Mesenchymal stem cell (in vitro differentiated cells and primary cell): Measurements from ENCODE around the gene PNLIP.

Experiments
- DNase-seq: peaks from one replicate; pipeline ENCODE4 v3.0.0-alpha.2; 2013
- H2AFZ ChIP-seq: one replicate; pipeline ENCODE4 v1.6.1; 2013; ENCODE audit warnings: low read depth, mild to moderate bottlenecking, control low read depth, inconsistent platforms, low read length, moderate library complexity
- H2AK5ac ChIP-seq: 2 replicates; pipeline ENCODE4 v1.6.1; 2013; ENCODE audit warnings: low read length, moderate library complexity, mild to moderate bottlenecking, inconsistent platforms; ENCODE audit not compliant: severe bottlenecking
- H2BK120ac ChIP-seq: one replicate; pipeline ENCODE4 v1.6.1; 2013; ENCODE audit warnings: low read depth, mild to moderate bottlenecking, inconsistent platforms, low read length, moderate library complexity
- H2BK12ac ChIP-seq, 2 experiments: one replicate each; pipeline ENCODE4 v1.6.1; 2013; ENCODE audit warnings: inconsistent platforms in 2 of 2, low read length in 2 of 2, mild to moderate bottlenecking in 2 of 2, moderate library complexity in 2 of 2, control low read depth in 1 of 2
- H2BK15ac ChIP-seq: one replicate; pipeline ENCODE4 v1.6.1; 2013; ENCODE audit warnings: mild to moderate bottlenecking, low read depth, inconsistent platforms; ENCODE audit not compliant: poor library complexity, severe bottlenecking
- H2BK5ac ChIP-seq: 2 replicates; pipeline ENCODE4 v1.6.1; 2013; ENCODE audit warnings: low read depth, mild to moderate bottlenecking, low read length, control low read depth, inconsistent platforms; ENCODE audit not compliant: poor library complexity, severe bottlenecking
- H3K14ac ChIP-seq, 2 experiments: one replicate each; pipeline ENCODE4 v1.6.1; 2013; ENCODE audit warnings: inconsistent platforms in 2 of 2, low read length in 2 of 2, control low read depth in 1 of 2, mild to moderate bottlenecking in 1 of 2, moderate library complexity in 1 of 2
- H3K18ac ChIP-seq, 2 experiments: one replicate each; pipeline ENCODE4 v1.6.1; 2013; ENCODE audit warnings: inconsistent platforms in 2 of 2, low read length in 2 of 2, control low read depth in 1 of 2, low read depth in 1 of 2, mild to moderate bottlenecking in 1 of 2
- H3K23ac ChIP-seq, 2 experiments: one replicate each; pipeline ENCODE4 v1.6.1; 2013; ENCODE audit warnings: inconsistent platforms in 2 of 2, low read length in 2 of 2, mild to moderate bottlenecking in 2 of 2, moderate library complexity in 2 of 2, control low read depth in 1 of 2
- H3K27ac ChIP-seq: 2 replicates; pipeline ENCODE4 v1.5.1; 2013; ENCODE audit warnings: mild to moderate bottlenecking, moderate library complexity, low read length, control low read depth, inconsistent platforms; ENCODE audit not compliant: poor library complexity, severe bottlenecking
- H3K27me3 ChIP-seq, 2 experiments: 2 replicates each; pipeline versions ENCODE4 v1.6.1 to v1.7.0; 2013; ENCODE audit warnings: low read length in 2 of 2, mild to moderate bottlenecking in 2 of 2, moderate library complexity in 2 of 2, control low read depth in 1 of 2, inconsistent platforms in 1 of 2; ENCODE audit not compliant: control insufficient read depth in 1 of 2, insufficient read depth in 1 of 2
- H3K36me3 ChIP-seq, 2 experiments: 2 replicates each; pipeline versions ENCODE4 v1.6.1 to v1.7.0; 2013; ENCODE audit warnings: low read length in 2 of 2, control low read depth in 1 of 2, inconsistent platforms in 1 of 2, low read depth in 1 of 2, mild to moderate bottlenecking in 1 of 2; ENCODE audit not compliant: insufficient read depth in 2 of 2, control insufficient read depth in 1 of 2
- H3K4ac ChIP-seq, 2 experiments: one replicate each; pipeline ENCODE4 v1.6.1; 2013; ENCODE audit warnings: inconsistent platforms in 2 of 2, low read length in 2 of 2, mild to moderate bottlenecking in 2 of 2, moderate library complexity in 2 of 2, control low read depth in 1 of 2, low read depth in 1 of 2
- H3K4me1 ChIP-seq: 2 replicates; pipeline ENCODE4 v1.6.1; 2013; ENCODE audit warnings: low read depth, low read length, control low read depth; ENCODE audit not compliant: control insufficient read depth, insufficient read depth
- H3K4me2 ChIP-seq: 2 replicates; pipeline ENCODE4 v1.6.1; 2013; ENCODE audit warnings: low read length, mild to moderate bottlenecking, inconsistent platforms; ENCODE audit not compliant: poor library complexity, severe bottlenecking
- H3K4me3 ChIP-seq, 2 experiments: 2 replicates each; pipeline versions ENCODE4 v1.5.1 to v1.7.0; 2013; ENCODE audit warnings: low read length in 2 of 2, mild to moderate bottlenecking in 2 of 2, control low read depth in 1 of 2, low read depth in 1 of 2; ENCODE audit not compliant: insufficient read depth in 1 of 2
- H3K79me1 ChIP-seq: replicated peaks from 2 replicates; pipeline ENCODE4 v1.6.1; 2013; ENCODE audit warnings: mild to moderate bottlenecking, control low read depth, low read length, inconsistent platforms; ENCODE audit not compliant: poor library complexity, severe bottlenecking
- H3K9ac ChIP-seq: 2 replicates; pipeline ENCODE4 v1.7.0; 2013; ENCODE audit warnings: mild to moderate bottlenecking, low read length, moderate library complexity
- H3K9me3 ChIP-seq: 2 replicates; pipeline ENCODE4 v1.7.0; 2013; ENCODE audit warnings: mild to moderate bottlenecking, low read length; ENCODE audit not compliant: control insufficient read depth
- H4K8ac ChIP-seq: one replicate; pipeline ENCODE4 v1.6.1; 2013; ENCODE audit warnings: inconsistent platforms, mild to moderate bottlenecking, low read length, moderate library complexity
- H4K91ac ChIP-seq: one replicate; pipeline ENCODE4 v1.6.1; 2013; ENCODE audit warnings: mild to moderate bottlenecking, low read length, inconsistent platforms
- WGBS: methylation state at CpG from one replicate; pipeline ENCODE4 v1.1.7; 2013; ENCODE audit warnings: mixed read lengths; 5-methylcytosine and 5-hydroxymethylcytosine counted together

Gene PNLIP

GRCh38 chr10:116588995-116589394 is 43.3 kb downstream of the PNLIP start:
- Histone ChIP-seq H3K14ac (no peak overlapping the region), H3K9ac (no peak overlapping the region), H2BK12ac (no peak overlapping the region), H3K79me1 (no peaks in the 10 kb centered on the region), H4K91ac (no peak overlapping the region), H3K18ac (no peak overlapping the region), H3K27ac (no peak overlapping the region), H3K4me3 (no peak overlapping the region), H2AK5ac (no peak overlapping the region), H3K9me3 (peaks cover 4% of the 10 kb centered on the region), H2BK15ac (no peak overlapping the region), H3K27me3 (no peaks in the 10 kb centered on the region), H3K23ac (no peak overlapping the region), H3K36me3 (no peaks in the 10 kb centered on the region), H2BK120ac (no peak overlapping the region), H2AFZ (no peak overlapping the region), H3K4me1 (no peaks in the 10 kb centered on the region), H3K4ac (no peak overlapping the region), H2BK5ac (no peak overlapping the region), H4K8ac (no peak overlapping the region), H3K4me2 (no peak overlapping the region)
- no peak for DNase-seq
- 84% methylated on average over 2 of the region's 2 CpGs for WGBS

GRCh38 chr10:116589926-116590325 is 44.2 kb downstream of the PNLIP start:
- Histone ChIP-seq H3K18ac (no peak overlapping the region), H3K9ac (no peak overlapping the region), H2BK15ac (no peak overlapping the region), H3K4me1 (no peaks in the 10 kb centered on the region), H2BK12ac (no peak overlapping the region), H3K4me2 (no peak overlapping the region), H3K14ac (no peak overlapping the region), H3K27ac (no peak overlapping the region), H2AK5ac (no peak overlapping the region), H3K23ac (no peak overlapping the region), H3K36me3 (no peaks in the 10 kb centered on the region), H3K4ac (no peak overlapping the region), H4K91ac (no peak overlapping the region), H3K27me3 (peaks cover 0 to 3% of the 10 kb centered on the region in 2 experiments), H4K8ac (no peak overlapping the region), H3K9me3 (peaks cover 4% of the 10 kb centered on the region), H2BK5ac (no peak overlapping the region), H3K4me3 (no peak overlapping the region), H2AFZ (no peak overlapping the region), H2BK120ac (no peak overlapping the region), H3K79me1 (no peaks in the 10 kb centered on the region)
- no peak for DNase-seq
- WGBS, result 72% methylated on average over 2 of the region's 2 CpGs

- H2BK120ac ChIP-seq, result no peak within 1 kb of the TSS
- no peak within 1 kb of the TSS for H2AK5ac ChIP-seq
- no peak within 1 kb of the TSS for H3K23ac ChIP-seq
- DNase-seq, result no peak
- 82% methylated on average over 8 of the region's 9 CpGs for WGBS
- H3K4me2 ChIP-seq, result no peak within 1 kb of the TSS
- no peak within 1 kb of the TSS for H2AFZ ChIP-seq
- H3K27me3 ChIP-seq, result peaks cover 0 to 5% of the 10 kb centered on the region in 2 experiments
- H3K27ac ChIP-seq, result no peak within 1 kb of the TSS
- H3K4ac ChIP-seq, result no peak within 1 kb of the TSS
- H3K4me1 ChIP-seq, result no peaks in the 10 kb centered on the region
- H2BK12ac ChIP-seq, result no peak within 1 kb of the TSS
- H3K79me1 ChIP-seq, result no peaks in the 10 kb centered on the region
- no peak within 1 kb of the TSS for H2BK5ac ChIP-seq
- H3K18ac ChIP-seq, result no peak within 1 kb of the TSS
- H4K8ac ChIP-seq, result no peak within 1 kb of the TSS
- no peak within 1 kb of the TSS for H3K14ac ChIP-seq
- no peak within 1 kb of the TSS for H3K9ac ChIP-seq
- no peaks in the 10 kb centered on the region for H3K36me3 ChIP-seq
- no peak within 1 kb of the TSS for H4K91ac ChIP-seq
- peaks cover 4% of the 10 kb centered on the region for H3K9me3 ChIP-seq
- H3K4me3 ChIP-seq, result no peak within 1 kb of the TSS
- H2BK15ac ChIP-seq, result no peak within 1 kb of the TSS
Measured at GRCh38 chr10:116590590-116591444, 45.1 kb downstream of the PNLIP start, which contains the start of gene PNLIPRP1. Gene PNLIPRP1 (plus strand): TSS chr10:116590959. CDS start chr10:116591130, 171 bp downstream.

- 83% methylated on average over 5 of the region's 5 CpGs for WGBS
- no peaks in the 10 kb centered on the region for H3K4me1 ChIP-seq
Measured at GRCh38 chr10:116593139-116593740, 47.5 kb downstream of the PNLIP start.

More at GRCh38 chr10:116593139-116593740, 47.5 kb downstream of the PNLIP start:
- no peak overlapping the region for H2BK120ac ChIP-seq
- no peak overlapping the region for H3K14ac ChIP-seq
- H3K36me3 ChIP-seq, result no peaks in the 10 kb centered on the region
- no peaks in the 10 kb centered on the region for H3K79me1 ChIP-seq
- DNase-seq, result no peak
- H4K8ac ChIP-seq, result no peak overlapping the region
- H2AK5ac ChIP-seq, result no peak overlapping the region
- no peak overlapping the region for H3K4me2 ChIP-seq
- H3K27me3 ChIP-seq, result peaks cover 4 to 14% of the 10 kb centered on the region in 2 experiments
- no peak overlapping the region for H2BK15ac ChIP-seq
- no peak overlapping the region for H2BK12ac ChIP-seq
- no peak overlapping the region for H4K91ac ChIP-seq
- no peak overlapping the region for H2AFZ ChIP-seq
- no peak overlapping the region for H3K23ac ChIP-seq
- H3K4me3 ChIP-seq, result no peak overlapping the region
- H3K9me3 ChIP-seq, result peaks cover 4% of the 10 kb centered on the region
- H3K27ac ChIP-seq, result no peak overlapping the region
- no peak overlapping the region for H2BK5ac ChIP-seq
- H3K9ac ChIP-seq, result no peak overlapping the region
- no peak overlapping the region for H3K4ac ChIP-seq
- no peak overlapping the region for H3K18ac ChIP-seq
